Suprapubic skin (tissue), 4 donors: ENCODE measurements around the gene SLC30A3.

Experiments used
- CTCF ChIP-seq, 2 donors: fragments of 200-600 bp in 1 of 2; fragments of 450-650 bp in 1 of 2; sonication (generic) in 1 of 2; IDR thresholded peaks; one replicate each; pipeline ENCODE4 v1.5.1; 2016 to 2019; ENCODE audit warnings: antibody characterized with exemption in 2 of 2, mild to moderate bottlenecking in 1 of 2, moderate library complexity in 1 of 2
- EP300 ChIP-seq: sonication (generic); formaldehyde crosslinking; IDR thresholded peaks from one replicate; pipeline ENCODE4 v1.6.1; 2017; ENCODE audit warnings: antibody characterized with exemption
- POLR2A ChIP-seq, 2 donors: fragments of 450-650 bp; IDR thresholded peaks; one replicate each; pipeline ENCODE4 v1.6.1; 2017; ENCODE audit warnings: antibody characterized with exemption in 2 of 2, mild to moderate bottlenecking in 2 of 2, moderate library complexity in 2 of 2
- POLR2AphosphoS5 ChIP-seq, 3 donors: sonication (generic); formaldehyde crosslinking; IDR thresholded peaks; one replicate each; pipeline ENCODE4 v1.6.1; 2017; ENCODE audit warnings: antibody characterized with exemption in 3 of 3

GRCh38 chr2:27291865-27292264 is 29.0 kb upstream of the SLC30A3 start:
- TF ChIP-seq POLR2AphosphoS5 (IDR thresholded peaks at IDR 0.05) (no peak), POLR2A (IDR thresholded peaks at IDR 0.05) (no peak), CTCF (IDR thresholded peaks at IDR 0.05) (no peak), EP300 (no peak)
